Liver (tissue), 9 donors: ENCODE data around the gene TEKT2. TPM values are rescaled to one million over a fixed set of nuclear protein-coding genes. Genes with fewer than 3 reads are reported as not detected.

ENCODE experiments used
- DNase-seq: peaks from one replicate; pipeline ENCODE4 v3.0.0-alpha.2; 2017; ENCODE audit warnings: low spot score
- H3K27ac ChIP-seq, 2 donors: one replicate each; pipeline ENCODE4 v1.7.0; 2013; ENCODE audit warnings: inconsistent platforms in 2 of 2, low read length in 2 of 2, control low read depth in 1 of 2, low read depth in 1 of 2, mild to moderate bottlenecking in 1 of 2
- H3K27me3 ChIP-seq, 4 donors: one replicate each; pipeline versions ENCODE4 v1.6.1 to v1.7.0; 2013; ENCODE audit warnings: low read length in 3 of 4, inconsistent platforms in 1 of 4, mild to moderate bottlenecking in 1 of 4, moderate library complexity in 1 of 4; ENCODE audit not compliant: control insufficient read depth in 4 of 4, insufficient read depth in 4 of 4
- H3K36me3 ChIP-seq, 4 donors: one replicate each; pipeline versions ENCODE4 v1.6.1 to v1.7.0; 2013; ENCODE audit warnings: low read length in 3 of 4, mild to moderate bottlenecking in 3 of 4, low read depth in 1 of 4, moderate library complexity in 1 of 4; ENCODE audit not compliant: control insufficient read depth in 4 of 4, insufficient read depth in 3 of 4
- H3K4me1 ChIP-seq, 4 donors: one replicate each; pipeline versions ENCODE4 v1.6.1 to v1.7.0; 2013; ENCODE audit warnings: low read length in 3 of 4, mild to moderate bottlenecking in 3 of 4, moderate library complexity in 1 of 4; ENCODE audit not compliant: control insufficient read depth in 4 of 4, insufficient read depth in 4 of 4
- H3K4me3 ChIP-seq, 3 donors: one replicate each; pipeline versions ENCODE4 v1.6.1 to v1.7.0; 2013; ENCODE audit warnings: low read length in 3 of 3, control low read depth in 1 of 3, low read depth in 1 of 3, mild to moderate bottlenecking in 1 of 3
- H3K9ac ChIP-seq, 2 donors: one replicate each; pipeline ENCODE4 v1.7.0; 2013; ENCODE audit warnings: low read length in 2 of 2, mild to moderate bottlenecking in 2 of 2, moderate library complexity in 2 of 2, control low read depth in 1 of 2, low read depth in 1 of 2
- H3K9me3 ChIP-seq, 4 donors: one replicate each; pipeline versions ENCODE4 v1.6.1 to v1.7.0; 2013; ENCODE audit warnings: low read length in 3 of 4; ENCODE audit not compliant: control insufficient read depth in 4 of 4
- CTCF ChIP-seq: fragments of 150-350 bp; IDR thresholded peaks from 2 replicates; pipeline ENCODE4 v1.5.1; 2017; ENCODE audit warnings: improper control_type of control experiment, low read depth, low read length; ENCODE audit not compliant: missing input control
- FOXA2 ChIP-seq: IDR thresholded peaks from 2 replicates; pipeline ENCODE4 v1.6.1; 2016; ENCODE audit warnings: antibody characterized with exemption
- HNF4G ChIP-seq: IDR thresholded peaks from 2 replicates; pipeline ENCODE4 v1.6.1; 2016; ENCODE audit warnings: antibody characterized with exemption
- JUND ChIP-seq, 2 donors: IDR thresholded peaks; 2 replicates each; pipeline ENCODE4 v1.6.1; 2016; ENCODE audit warnings: antibody characterized with exemption in 2 of 2
- MAX ChIP-seq: IDR thresholded peaks from 2 replicates; pipeline ENCODE4 v1.6.1; 2016; ENCODE audit warnings: antibody characterized with exemption
- NR2F2 ChIP-seq: IDR thresholded peaks from 2 replicates; pipeline ENCODE4 v1.6.1; 2016; ENCODE audit warnings: antibody characterized with exemption
- RXRA ChIP-seq, 2 donors: IDR thresholded peaks; 2 replicates each; pipeline ENCODE4 v1.6.1; 2017 to 2018; ENCODE audit warnings: antibody characterized with exemption in 2 of 2, mild to moderate bottlenecking in 1 of 2
- TAF1 ChIP-seq: conservative IDR thresholded peaks from 2 replicates; pipeline ENCODE4 v1.6.1; 2016; ENCODE audit warnings: antibody characterized with exemption, mild to moderate bottlenecking
- YY1 ChIP-seq: IDR thresholded peaks from 2 replicates; pipeline ENCODE4 v1.6.1; 2016; ENCODE audit warnings: antibody characterized with exemption, mild to moderate bottlenecking
- WGBS: extraction: QIAGEN DNeasy Blood & Tissue Kit; methylation state at CpG from one replicate; pipeline ENCODE4 v1.1.7; 2013; 5-methylcytosine and 5-hydroxymethylcytosine counted together
- polyA plus RNA-seq, 2 donors: library from polyadenylated mRNA; stranded (reverse) in 1 of 2; unstranded in 1 of 2; fragments of 200-250 nt in 1 of 2; fragments of >200 nt in 1 of 2; fragmentation: Nextera tagmentation in 1 of 2; extraction: Ambion mirVana in 1 of 2; gene quantifications; one replicate each; pipeline versions ENCODE4 v1.2.1 to v1.2.3, GENCODE V29; 2013 to 2015
- total RNA-seq, 2 donors: library from RNA; depleted of rRNA; stranded (reverse); fragments of >200 nt; gene quantifications; one replicate each; pipeline ENCODE4 v1.2.3, GENCODE V29; 2014
- TF ChIP-seq, protein P1 (sequence below): IDR thresholded peaks from 2 replicates; pipeline ENCODE4 v1.6.1; 2016; ENCODE audit warnings: antibody characterized with exemption, mild to moderate bottlenecking
- donor health status: healthy.
- donor health status: healthy.
- donor health status: healthy.
- donor health status: healthy.
- donor health status: healthy.

TEKT2 gene
- total and polyA plus RNA-seq, 4 donors: 0.14 to 0.17 TPM; not detected in 2

DNA sequence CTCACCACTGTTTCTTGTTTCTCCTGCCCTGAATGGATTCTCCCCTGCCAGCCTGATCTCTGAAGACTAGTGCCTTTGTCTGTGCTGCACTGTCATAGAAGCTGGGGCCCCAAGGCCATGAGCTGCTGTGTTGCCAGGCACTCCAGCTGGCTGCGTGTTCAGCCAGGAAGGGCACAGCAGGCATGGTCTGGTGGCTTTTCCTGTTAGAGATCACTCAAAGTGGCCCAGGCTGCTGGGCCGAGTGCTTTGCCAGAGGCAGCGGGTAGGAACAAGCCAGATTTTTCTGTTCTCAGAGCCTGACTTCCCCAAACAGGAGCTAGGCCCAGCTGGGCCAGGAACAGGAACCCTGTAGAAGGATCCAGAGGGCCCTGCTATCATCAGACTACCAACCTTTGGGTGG lies 10.0 kb downstream of the TEKT2 start (continued):
- TF ChIP-seq, protein P1, sequence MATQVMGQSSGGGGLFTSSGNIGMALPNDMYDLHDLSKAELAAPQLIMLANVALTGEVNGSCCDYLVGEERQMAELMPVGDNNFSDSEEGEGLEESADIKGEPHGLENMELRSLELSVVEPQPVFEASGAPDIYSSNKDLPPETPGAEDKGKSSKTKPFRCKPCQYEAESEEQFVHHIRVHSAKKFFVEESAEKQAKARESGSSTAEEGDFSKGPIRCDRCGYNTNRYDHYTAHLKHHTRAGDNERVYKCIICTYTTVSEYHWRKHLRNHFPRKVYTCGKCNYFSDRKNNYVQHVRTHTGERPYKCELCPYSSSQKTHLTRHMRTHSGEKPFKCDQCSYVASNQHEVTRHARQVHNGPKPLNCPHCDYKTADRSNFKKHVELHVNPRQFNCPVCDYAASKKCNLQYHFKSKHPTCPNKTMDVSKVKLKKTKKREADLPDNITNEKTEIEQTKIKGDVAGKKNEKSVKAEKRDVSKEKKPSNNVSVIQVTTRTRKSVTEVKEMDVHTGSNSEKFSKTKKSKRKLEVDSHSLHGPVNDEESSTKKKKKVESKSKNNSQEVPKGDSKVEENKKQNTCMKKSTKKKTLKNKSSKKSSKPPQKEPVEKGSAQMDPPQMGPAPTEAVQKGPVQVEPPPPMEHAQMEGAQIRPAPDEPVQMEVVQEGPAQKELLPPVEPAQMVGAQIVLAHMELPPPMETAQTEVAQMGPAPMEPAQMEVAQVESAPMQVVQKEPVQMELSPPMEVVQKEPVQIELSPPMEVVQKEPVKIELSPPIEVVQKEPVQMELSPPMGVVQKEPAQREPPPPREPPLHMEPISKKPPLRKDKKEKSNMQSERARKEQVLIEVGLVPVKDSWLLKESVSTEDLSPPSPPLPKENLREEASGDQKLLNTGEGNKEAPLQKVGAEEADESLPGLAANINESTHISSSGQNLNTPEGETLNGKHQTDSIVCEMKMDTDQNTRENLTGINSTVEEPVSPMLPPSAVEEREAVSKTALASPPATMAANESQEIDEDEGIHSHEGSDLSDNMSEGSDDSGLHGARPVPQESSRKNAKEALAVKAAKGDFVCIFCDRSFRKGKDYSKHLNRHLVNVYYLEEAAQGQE: no peak
- no peak for TF ChIP-seq CTCF

GRCh38 chr1:36094621-36095061 lies 10.7 kb downstream of the TEKT2 start:
- no peak overlapping the region for H3K4me3 ChIP-seq
- H3K9ac ChIP-seq: no peak overlapping the region
- H3K4me1 ChIP-seq: peaks cover 2 to 6% (median 6%) of the 10 kb centered on the region in 4 donors
- TF ChIP-seq TAF1: no peak
- TF ChIP-seq HNF4G: no peak
- TF ChIP-seq YY1: no peak
- TF ChIP-seq NR2F2: no peak
- no peak for TF ChIP-seq FOXA2
- TF ChIP-seq MAX: no peak
- no peak for TF ChIP-seq JUND (IDR thresholded peaks at IDR 0.05)
- TF ChIP-seq CTCF: no peak
- TF ChIP-seq, protein P1: no peak
- no peak for TF ChIP-seq RXRA (IDR thresholded peaks at IDR 0.05)
- no peak for DNase-seq
- 93% methylated on average over 8 of the region's 8 CpGs for WGBS
- H3K27me3 ChIP-seq: no peaks in the 10 kb centered on the region
- H3K9me3 ChIP-seq: no peaks in the 10 kb centered on the region
- peaks cover 8 to 43% (median 23%) of the 10 kb centered on the region in 4 donors for H3K36me3 ChIP-seq
- no peak overlapping the region for H3K27ac ChIP-seq
